B cell (primary cell): ENCODE results near the gene PRR33. TPM values are rescaled to one million over a fixed set of nuclear protein-coding genes. Genes with fewer than 3 reads are reported as not detected.

Experiments used
- ATAC-seq: fragments of 200-7000 bp; cut with Tn5 transposase; one replicate; pipeline ENCODE4 v1.10.0; 2021; ENCODE audit warnings: low read depth, mild to moderate bottlenecking, moderate number of reproducible peaks, moderate library complexity
- CTCF ChIA-PET: fragments of 350-600 bp; sonication (Branson Sonifier 250); formaldehyde crosslinking; loops from one replicate; lab custom pipeline; 2021; ENCODE audit warnings: antibody characterized with exemption, inconsistent platforms; lab: Charles Lee
- POLR2A ChIA-PET: fragments of 350-600 bp; sonication (Branson Sonifier 250); formaldehyde crosslinking; loops from one replicate; lab custom pipeline; 2021; ENCODE audit warnings: antibody characterized with exemption; lab: Charles Lee
- DNase-seq: peaks from one replicate; pipeline ENCODE4 v3.0.0; 2013
- H2AFZ ChIP-seq: 2 replicates; pipeline ENCODE4 v1.6.1; 2012; ENCODE audit warnings: mild to moderate bottlenecking, low read depth, low read length; ENCODE audit not compliant: insufficient read depth, poor library complexity, severe bottlenecking
- H3K27ac ChIP-seq, 2 donors: 1 replicate in 1 of 2; 2 replicates in 1 of 2; pipeline ENCODE4 v1.5.1; 2012 to 2013; ENCODE audit warnings: low read length in 2 of 2, mild to moderate bottlenecking in 2 of 2, moderate library complexity in 1 of 2
- H3K27me3 ChIP-seq, 4 experiments: fragments of 200-600 bp in 1 of 4; sonication (generic) in 1 of 4; replicated peaks in 1 of 4; 1 replicate in 2 of 4; 2 replicates in 2 of 4; pipeline versions ENCODE4 v1.6.1 to v1.7.0; 2013 to 2016; ENCODE audit warnings: low read length in 3 of 4, mild to moderate bottlenecking in 2 of 4, mixed read lengths in 1 of 4, moderate library complexity in 1 of 4; ENCODE audit not compliant: insufficient read depth in 4 of 4, control insufficient read depth in 3 of 4; ENCODE audit errors: control extremely low read depth in 1 of 4
- H3K36me3 ChIP-seq, 2 experiments: replicated peaks in 1 of 2; 1 replicate in 1 of 2; 2 replicates in 1 of 2; pipeline versions ENCODE4 v1.6.1 to v1.7.1; 2013; ENCODE audit warnings: low read length in 1 of 2; ENCODE audit not compliant: insufficient read depth in 2 of 2, control insufficient read depth in 1 of 2; ENCODE audit errors: control extremely low read depth in 1 of 2, extremely low read depth in 1 of 2
- H3K4me1 ChIP-seq, 2 donors: fragments of 200-600 bp in 1 of 2; sonication (generic) in 1 of 2; 1 replicate in 1 of 2; 2 replicates in 1 of 2; pipeline versions ENCODE4 v1.5.1 to v1.6.1; 2013 to 2017; ENCODE audit warnings: low read length in 2 of 2; ENCODE audit not compliant: control insufficient read depth in 2 of 2, insufficient read depth in 2 of 2
- H3K4me2 ChIP-seq: replicated peaks from 2 replicates; pipeline ENCODE3; 2012; ENCODE audit warnings: mild to moderate bottlenecking, low read depth, low read length; ENCODE audit not compliant: poor library complexity, severe bottlenecking
- H3K4me3 ChIP-seq, 5 experiments: fragments of 200-600 bp in 1 of 5; sonication (generic) in 1 of 5; 1 replicate in 3 of 5; 2 replicates in 2 of 5; pipeline versions ENCODE4 v1.5.1 to v1.7.0; 2011 to 2016; ENCODE audit warnings: low read length in 4 of 5, mild to moderate bottlenecking in 4 of 5, low read depth in 2 of 5, control low read depth in 1 of 5, moderate library complexity in 1 of 5; ENCODE audit not compliant: insufficient read depth in 1 of 5; ENCODE audit errors: control extremely low read depth in 1 of 5, extremely low read depth in 1 of 5
- H3K79me2 ChIP-seq: fragments of 200-600 bp; sonication (generic); one replicate; pipeline ENCODE4 v1.6.0; 2016; ENCODE audit warnings: low read length; ENCODE audit not compliant: control insufficient read depth, insufficient read depth
- H3K9ac ChIP-seq: fragments of 200-600 bp; sonication (generic); 2 replicates; pipeline ENCODE4 v1.6.1; 2017; ENCODE audit warnings: mild to moderate bottlenecking, low read length, moderate library complexity
- H3K9me3 ChIP-seq, 3 donors: one replicate each; pipeline versions ENCODE4 v1.6.1 to v1.7.1; 2013; ENCODE audit warnings: low read length in 2 of 3; ENCODE audit not compliant: control insufficient read depth in 2 of 3, insufficient read depth in 1 of 3; ENCODE audit errors: control extremely low read depth in 1 of 3
- H4K20me1 ChIP-seq: 2 replicates; pipeline ENCODE4 v1.6.0; 2012; ENCODE audit warnings: mild to moderate bottlenecking, low read length; ENCODE audit not compliant: insufficient read depth, control insufficient read depth, poor library complexity, severe bottlenecking
- H3K27ac Mint-ChIP-seq: one replicate; pipeline ENCODE4 v1.8.0; 2021; ENCODE audit warnings: mixed read lengths
- H3K27me3 Mint-ChIP-seq: one replicate; pipeline ENCODE4 v1.8.0; 2021; ENCODE audit warnings: mixed read lengths
- H3K4me1 Mint-ChIP-seq: one replicate; pipeline ENCODE4 v1.8.0; 2021; ENCODE audit warnings: mixed read lengths
- H3K4me3 Mint-ChIP-seq: one replicate; pipeline ENCODE4 v1.8.0; 2021; ENCODE audit warnings: mixed read lengths
- H3K9me3 Mint-ChIP-seq: one replicate; pipeline ENCODE4 v1.8.0; 2022; ENCODE audit warnings: mixed read lengths; ENCODE audit not compliant: insufficient read depth
- CTCF ChIP-seq: fragments of 200-600 bp; IDR thresholded peaks from one replicate; pipeline ENCODE4 v1.8.0; 2022; ENCODE audit warnings: antibody characterized with exemption, mild to moderate bottlenecking
- EZH2 ChIP-seq: IDR thresholded peaks from 2 replicates; pipeline ENCODE4 v1.6.1; 2012; ENCODE audit warnings: borderline replicate concordance, low read depth, mild to moderate bottlenecking, moderate library complexity, low read length; ENCODE audit not compliant: insufficient read depth, poor library complexity, severe bottlenecking
- WGBS: methylation state at CpG from one replicate; pipeline ENCODE4 v1.1.5; 2013; ENCODE audit warnings: missing lambda C conversion rate; ENCODE audit not compliant: insufficient coverage; 5-methylcytosine and 5-hydroxymethylcytosine counted together
- intact Hi-C: fragments of 100-400 bp; cut with micrococcal nuclease; formaldehyde crosslinking; loops from one replicate; pipeline ENCODE4 v1.10.0; 2022
- polyA plus RNA-seq: library from polyadenylated mRNA; depleted of rRNA; stranded (reverse); fragments of >200 nt; gene quantifications from 2 replicates; pipeline ENCODE4 v1.2.3, GENCODE V29; 2012
- total RNA-seq, 2 donors: library from RNA; stranded (reverse); fragments of 120-200 nt in 1 of 2; gene quantifications; 1 replicate in 1 of 2; 2 replicates in 1 of 2; pipeline versions ENCODE4 v1.2.3 to v1.2.4, GENCODE V29; 2013 to 2022

PRR33 gene
- total and polyA plus RNA-seq, 2 donors (not counting 1 experiment from before 2014, with no cell fraction given): not detected

GRCh38 chr11:1857064-1857463 is 34.6 kb downstream of the PRR33 start:
- H3K4me1 ChIP-seq: peaks cover 49 to 70% of the 10 kb centered on the region in 2 donors
- ChIA-PET CTCF (interaction anchor here (1.5 to 10.2 kb wide), 2 partner anchors 25 kb away, joined by 6 to 104 read pairs; no protein-coding TSS in a partner anchor), POLR2A (interaction anchor here (1.5 kb wide), 1 partner anchor 25 kb away, joined by 4 read pairs; no protein-coding TSS in a partner anchor)
- Mint-ChIP-seq H3K4me3 (no peak overlapping the region), H3K27me3 (no peaks in the 10 kb centered on the region), H3K27ac (no peak overlapping the region), H3K9me3 (no peaks in the 10 kb centered on the region), H3K4me1 (peaks cover 45% of the 10 kb centered on the region)
- ATAC-seq: no peak
- TF ChIP-seq CTCF (no peak), EZH2 (no peak)
- H3K9me3 ChIP-seq: no peaks in the 10 kb centered on the region
- H3K9ac ChIP-seq: no peak overlapping the region
- H3K79me2 ChIP-seq: peaks cover 100% of the 10 kb centered on the region
- no peaks in the 10 kb centered on the region for H3K27me3 ChIP-seq
- H2AFZ ChIP-seq: no peak overlapping the region
- peaks cover 92% of the 10 kb centered on the region for H4K20me1 ChIP-seq
- intact Hi-C loops: no loop called here
- H3K4me3 ChIP-seq: no peak overlapping the region
- H3K4me2 ChIP-seq: peak overlapping the region; percentile 94
- H3K27ac ChIP-seq: peak overlapping the region in 1 of 2 donors; percentile 63
- peaks cover 0 to 60% of the 10 kb centered on the region in 2 experiments for H3K36me3 ChIP-seq
- WGBS: 93% methylated on average over 11 of the region's 11 CpGs
- no peak for DNase-seq

- no peak overlapping the region for H2AFZ ChIP-seq
- WGBS: 88% methylated on average over 13 of the region's 13 CpGs
- Mint-ChIP-seq H3K27me3 (no peaks in the 10 kb centered on the region), H3K9me3 (no peaks in the 10 kb centered on the region), H3K4me1 (peaks cover 51% of the 10 kb centered on the region), H3K4me3 (peak overlapping the region; percentile 100), H3K27ac (peak overlapping the region; percentile 67)
- no peaks in the 10 kb centered on the region for H3K27me3 ChIP-seq
- H3K27ac ChIP-seq: peak overlapping the region in 1 of 2 donors; percentile 63
- ChIA-PET CTCF (interaction anchor here (1.3 to 10.2 kb wide), 4 partner anchors 20 to 295 kb away, joined by 3 to 104 read pairs (median 6); no protein-coding TSS in a partner anchor), POLR2A (interaction anchor here (0.9 to 1.5 kb wide), 2 partner anchors 9 to 26 kb away, joined by 3 to 4 read pairs; no protein-coding TSS in a partner anchor)
- no peaks in the 10 kb centered on the region for H3K9me3 ChIP-seq
- no peak overlapping the region for H3K4me3 ChIP-seq
- peaks cover 0 to 59% of the 10 kb centered on the region in 2 experiments for H3K36me3 ChIP-seq
- no peak for TF ChIP-seq CTCF
- no peak for TF ChIP-seq EZH2
- H3K9ac ChIP-seq: no peak overlapping the region
- intact Hi-C loops: no loop called here
- peaks cover 51 to 70% of the 10 kb centered on the region in 2 donors for H3K4me1 ChIP-seq
- H3K79me2 ChIP-seq: peaks cover 100% of the 10 kb centered on the region
- H4K20me1 ChIP-seq: peaks cover 86% of the 10 kb centered on the region
- no peak for DNase-seq
- no peak for ATAC-seq
- H3K4me2 ChIP-seq: peak overlapping the region; percentile 94
These were observed 35.2 kb downstream of the PRR33 start for GRCh38 chr11:1856306-1857005.
